ENCODE data around the gene HBZ. TPM values are rescaled to one million over a fixed set of nuclear protein-coding genes. Genes with fewer than 3 reads are reported as not detected.

HBZ gene
- total and polyA plus RNA-seq, 9 of the 15 experiments (the other 6 are each of a cell fraction or from before 2014, with no cell fraction given) = 58.0 to 610 (median 113) TPM

- H3K4me3 ChIP-seq = peak overlapping the region; percentile 61
- DNase-seq (ENCODE audit: extremely low read depth in 1 of 4, low spot score in 3 of 4) (peak in 2 of 4 experiments; percentile 88), ATAC-seq (no peak), FAIRE-seq (no peak)
- POLR2A ChIA-PET = interaction anchor here (0.6 to 1.4 kb wide), 3 partner anchors 38 to 115 kb away, joined by 3 to 4 read pairs (median 3); no protein-coding TSS in a partner anchor
- H3K36me3 ChIP-seq (ENCODE audit: control insufficient read depth, insufficient read depth, low read length) = peaks cover 35% of the 10 kb centered on the region
- WGBS (ENCODE audit: insufficient coverage, low coverage, missing lambda C conversion rate) = 8% methylated on average over 22 of the region's 22 CpGs
- CTCF ChIA-PET (ENCODE audit: low intra/inter-chr PET ratio) = interaction anchor here (1.2 to 4.5 kb wide), 5 partner anchors 71 to 115 kb away, joined by 5 to 42 read pairs (median 27); no protein-coding TSS in a partner anchor
- no TSS peak for BruUV-seq (replicated peaks)
- H4K20me1 ChIP-seq (replicated peaks; ENCODE audit: control insufficient read depth, insufficient read depth, low read length) = 0 out of 2 replicates have a peak, but pooled peaks cover 6% of the 10 kb centered on the region
- H3K9me1 ChIP-seq (ENCODE audit: control insufficient read depth, insufficient read depth, low read length) = peaks cover 3% of the 10 kb centered on the region
- in situ Hi-C loops (cut with MboI) = loop anchor here (5.0 kb wide), 1 partner anchor 74 kb away; no protein-coding TSS in a partner anchor
- H3K27ac ChIP-seq (ENCODE audit: extremely low read depth, low read depth, low read length) = peak overlapping the region; percentile 69
- no peaks in the 10 kb centered on the region for H3K27me3 ChIP-seq (ENCODE audit: control insufficient read depth in 2 of 2, insufficient read depth in 2 of 2, low read length in 2 of 2)
- peak overlapping the region; percentile 84; the same call in 1 of the 2 replicates for H2AFZ ChIP-seq (ENCODE audit: low read depth, low read length)
- H3K79me2 ChIP-seq (ENCODE audit: control insufficient read depth, insufficient read depth, low read length) = peaks cover 47% of the 10 kb centered on the region
- H3K4me2 ChIP-seq (ENCODE audit: insufficient read depth, low read length) = peak overlapping the region; percentile 91
- intact Hi-C loops (cut with micrococcal nuclease) = loop anchor here (2.0 kb wide), 1 partner anchor 75 kb away; no protein-coding TSS in a partner anchor
- peaks cover 17 to 51% of the 10 kb centered on the region in 2 experiments; a peak in 4 of 5 replicates for H3K4me1 ChIP-seq (replicated peaks in 1 of 2; ENCODE audit: control insufficient read depth in 2 of 2, insufficient read depth in 2 of 2, low read length in 2 of 2)
- H3K9ac ChIP-seq (ENCODE audit: insufficient read depth in 1 of 2, low read depth in 2 of 2, low read length in 2 of 2) = peak overlapping the region; percentile 58 to 98
- no peaks in the 10 kb centered on the region for H3K9me3 ChIP-seq (replicated peaks; ENCODE audit: control insufficient read depth, insufficient read depth, low read depth, low read length)
- TF ChIP-seq ZNF41 (CRISPR knock-in tag; conservative IDR thresholded peaks at IDR 0.05) = 0 out of 2 replicates have a peak, but pooled peaks have one; percentile 31
- TF ChIP-seq CTCF (IDR thresholded peaks at IDR 0.05 in 2 of 3, conservative IDR thresholded peaks at IDR 0.05 in 1 of 3; ENCODE audit: insufficient read depth in 2 of 3, low read depth in 1 of 3, low read length in 3 of 3) = peak; percentile 88 to 95 (median 90); a peak in 5 of 6 replicates
- TF ChIP-seq ERF (CRISPR knock-in tag; IDR thresholded peaks at IDR 0.05) = 0 out of 2 replicates have a peak, but pooled peaks have one; percentile 3
- TF ChIP-seq SMARCA4 (IDR thresholded peaks at IDR 0.05) = peak; percentile 70; the same call in 1 of the 2 replicates
- peak; percentile 87 for TF ChIP-seq DEAF1 (CRISPR knock-in tag; IDR thresholded peaks at IDR 0.05)
- peak; percentile 3 for TF ChIP-seq TBP (optimal IDR thresholded peaks at IDR 0.05; ENCODE audit: low read depth, low read length)
- TF ChIP-seq XRCC5 (IDR thresholded peaks at IDR 0.05; ENCODE audit: low read depth, low read length) = peak; percentile 42; the same call in 1 of the 2 replicates
- 0 out of 2 replicates have a peak, but pooled peaks have one; percentile 71 for TF ChIP-seq SMARCC2 (IDR thresholded peaks at IDR 0.05; ENCODE audit: low read depth)
- no peak for TF ChIP-seq ZNF699 (CRISPR knock-in tag; IDR thresholded peaks at IDR 0.05; ENCODE audit: insufficient replicate concordance)
- TF ChIP-seq MBD1 (CRISPR knock-in tag; IDR thresholded peaks at IDR 0.05) = peak; percentile 78; the same call in 1 of the 2 replicates
- TF ChIP-seq NR4A1 (CRISPR knock-in tag; IDR thresholded peaks at IDR 0.05) = no peak
- TF ChIP-seq NR4A1 (tag; IDR thresholded peaks at IDR 0.05) = 0 out of 2 replicates have a peak, but pooled peaks have one; percentile 18
- TF ChIP-seq MXI1 (IDR thresholded peaks at IDR 0.05; ENCODE audit: low read depth, low read length) = no peak
- TF ChIP-seq ARID3B (CRISPR knock-in tag; IDR thresholded peaks at IDR 0.05; ENCODE audit: borderline replicate concordance) = 0 out of 2 replicates have a peak, but pooled peaks have one; percentile 6
- TF ChIP-seq CBX5 (IDR thresholded peaks at IDR 0.05; ENCODE audit: borderline replicate concordance, low read depth) = 0 out of 2 replicates have a peak, but pooled peaks have one; percentile 53
Measured at GRCh38 chr16:181565-182021, 29.1 kb downstream of the HBZ start.
